HL-60 (cell line): ENCODE results near the gene GNG7.

Experiments
- GABPA ChIP-seq: IDR thresholded peaks from 2 replicates; pipeline ENCODE4 v1.6.1; 2012; ENCODE audit warnings: low read depth
- TF ChIP-seq, protein P1 (sequence below): IDR thresholded peaks from 2 replicates; pipeline ENCODE4 v1.6.1; 2012; ENCODE audit warnings: low read depth; ENCODE audit not compliant: insufficient replicate concordance

DNA sequence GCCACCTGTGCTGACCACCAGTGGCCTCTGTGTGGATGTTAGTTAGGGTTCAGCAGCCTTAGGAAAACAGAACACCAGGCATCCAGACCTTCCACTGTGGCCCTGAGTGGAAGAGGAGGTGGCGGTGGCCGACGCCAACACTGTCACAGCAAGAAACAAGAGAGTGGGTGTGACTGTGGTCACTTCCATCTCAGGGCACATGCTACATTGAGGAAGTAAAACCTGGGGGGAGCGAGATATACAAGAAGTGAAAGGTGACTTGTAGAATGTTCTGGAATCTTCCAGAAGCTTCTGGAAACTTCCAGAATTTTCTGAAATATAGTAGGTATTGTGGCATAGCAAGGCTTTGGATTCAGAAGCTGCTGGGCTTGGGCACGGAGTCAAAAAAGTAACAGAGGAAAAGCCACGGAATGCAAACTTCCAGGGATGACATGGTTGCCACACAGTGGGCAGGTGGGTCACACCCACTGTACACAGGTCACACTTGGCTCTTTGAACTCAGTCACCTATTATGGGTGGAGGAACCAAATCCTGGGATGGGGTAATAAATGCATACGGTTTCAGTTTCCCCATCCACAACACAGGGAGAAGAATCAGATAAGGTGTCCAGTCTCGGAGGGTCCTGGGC is 24.3 kb downstream of the GNG7 start:
- no peak for TF ChIP-seq GABPA
- TF ChIP-seq, protein P1, sequence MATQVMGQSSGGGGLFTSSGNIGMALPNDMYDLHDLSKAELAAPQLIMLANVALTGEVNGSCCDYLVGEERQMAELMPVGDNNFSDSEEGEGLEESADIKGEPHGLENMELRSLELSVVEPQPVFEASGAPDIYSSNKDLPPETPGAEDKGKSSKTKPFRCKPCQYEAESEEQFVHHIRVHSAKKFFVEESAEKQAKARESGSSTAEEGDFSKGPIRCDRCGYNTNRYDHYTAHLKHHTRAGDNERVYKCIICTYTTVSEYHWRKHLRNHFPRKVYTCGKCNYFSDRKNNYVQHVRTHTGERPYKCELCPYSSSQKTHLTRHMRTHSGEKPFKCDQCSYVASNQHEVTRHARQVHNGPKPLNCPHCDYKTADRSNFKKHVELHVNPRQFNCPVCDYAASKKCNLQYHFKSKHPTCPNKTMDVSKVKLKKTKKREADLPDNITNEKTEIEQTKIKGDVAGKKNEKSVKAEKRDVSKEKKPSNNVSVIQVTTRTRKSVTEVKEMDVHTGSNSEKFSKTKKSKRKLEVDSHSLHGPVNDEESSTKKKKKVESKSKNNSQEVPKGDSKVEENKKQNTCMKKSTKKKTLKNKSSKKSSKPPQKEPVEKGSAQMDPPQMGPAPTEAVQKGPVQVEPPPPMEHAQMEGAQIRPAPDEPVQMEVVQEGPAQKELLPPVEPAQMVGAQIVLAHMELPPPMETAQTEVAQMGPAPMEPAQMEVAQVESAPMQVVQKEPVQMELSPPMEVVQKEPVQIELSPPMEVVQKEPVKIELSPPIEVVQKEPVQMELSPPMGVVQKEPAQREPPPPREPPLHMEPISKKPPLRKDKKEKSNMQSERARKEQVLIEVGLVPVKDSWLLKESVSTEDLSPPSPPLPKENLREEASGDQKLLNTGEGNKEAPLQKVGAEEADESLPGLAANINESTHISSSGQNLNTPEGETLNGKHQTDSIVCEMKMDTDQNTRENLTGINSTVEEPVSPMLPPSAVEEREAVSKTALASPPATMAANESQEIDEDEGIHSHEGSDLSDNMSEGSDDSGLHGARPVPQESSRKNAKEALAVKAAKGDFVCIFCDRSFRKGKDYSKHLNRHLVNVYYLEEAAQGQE: no peak
